Right lobe of liver (tissue), 6 donors: ENCODE results near the gene DNAJC15. TPM values are rescaled to one million over a fixed set of nuclear protein-coding genes. Genes with fewer than 3 reads are reported as not detected.

Experiments used
- ATAC-seq, 4 donors: fragments of 200-7000 bp; cut with Tn5 transposase; one replicate each; pipeline ENCODE4 v1.9.1; 2020; ENCODE audit warnings: mild to moderate bottlenecking in 4 of 4, moderate library complexity in 4 of 4
- DNase-seq, 3 donors: peaks; one replicate each; pipeline ENCODE4 v3.0.0-alpha.2; 2020
- H3K27ac ChIP-seq, 3 donors: fragments of 200-600 bp; one replicate each; pipeline ENCODE4 v1.8.0; 2022
- H3K27me3 ChIP-seq, 2 donors: fragments of 200-600 bp; one replicate each; pipeline ENCODE4 v1.8.0; 2022
- H3K36me3 ChIP-seq, 4 donors: fragments of 200-600 bp; sonication (generic) in 1 of 4; one replicate each; pipeline versions ENCODE4 v1.5.1 to v1.8.0; 2017 to 2022; ENCODE audit warnings: control low read depth in 1 of 4
- H3K4me1 ChIP-seq, 4 donors: fragments of 200-600 bp; sonication (generic) in 1 of 4; one replicate each; pipeline versions ENCODE4 v1.5.1 to v1.8.0; 2017 to 2022; ENCODE audit warnings: control low read depth in 1 of 4
- H3K4me3 ChIP-seq, 3 donors: fragments of 200-600 bp; one replicate each; pipeline ENCODE4 v1.8.0; 2022
- H3K9me3 ChIP-seq, 4 donors: fragments of 200-600 bp; sonication (generic) in 1 of 4; one replicate each; pipeline versions ENCODE4 v1.5.1 to v1.8.0; 2017 to 2022; ENCODE audit warnings: control low read depth in 1 of 4
- POLR2A ChIP-seq: fragments of 450-650 bp; IDR thresholded peaks from one replicate; pipeline ENCODE4 v1.6.1; 2017; ENCODE audit warnings: antibody characterized with exemption, mild to moderate bottlenecking
- WGBS: methylation state at CpG from one replicate; pipeline ENCODE4 v1.1.6; 2018; ENCODE audit warnings: low coverage, low lambda C conversion rate; ENCODE audit not compliant: insufficient coverage; ENCODE audit errors: missing lambda C conversion rate; 5-methylcytosine and 5-hydroxymethylcytosine counted together
- intact Hi-C, 2 donors: fragments of 100-400 bp; cut with DNase I; formaldehyde crosslinking; loops; one replicate each; pipeline versions ENCODE4 v1.11.2 to v1.14.1; 2022
- total RNA-seq, 6 experiments: library from RNA; depleted of rRNA in 2 of 6; stranded (reverse); fragments of >200 nt in 2 of 6; fragmentation: NEBNext Ultra II Directional in 3 of 6; extraction: Animal tissue kit (Norgen Biotek cat#: 25700) in 3 of 6; gene quantifications; one replicate each; pipeline versions ENCODE4 v1.1.0 to v1.2.4, GENCODE V29; 2016 to 2023
- TF ChIP-seq, protein P1 (sequence below), 4 donors: fragments of 200-600 bp in 3 of 4; fragments of 450-650 bp in 1 of 4; IDR thresholded peaks; one replicate each; pipeline versions ENCODE4 v1.5.1 to v1.8.0; 2016 to 2022; ENCODE audit warnings: antibody characterized with exemption in 4 of 4, mild to moderate bottlenecking in 2 of 4
- donor health status: DM: no; HTN: yes; CAD: no.
- donor health status: DM: no; HTN: no; CAD: no.
- donor health status: DM: no; HTN: no; CAD: no.
- donor health status: DM: no; HTN: yes; CAD: no.
- donor health status: DM: no; HTN: yes; CAD: no.

DNAJC15 gene
- total RNA-seq, 6 experiments from 2014 or later: 4.1 to 9.4 (median 6.9) TPM

- no peak for ATAC-seq
- WGBS: no CpG with 5 or more reads among the region's 1 CpG
- TF ChIP-seq POLR2A: no peak
- TF ChIP-seq, protein P1, sequence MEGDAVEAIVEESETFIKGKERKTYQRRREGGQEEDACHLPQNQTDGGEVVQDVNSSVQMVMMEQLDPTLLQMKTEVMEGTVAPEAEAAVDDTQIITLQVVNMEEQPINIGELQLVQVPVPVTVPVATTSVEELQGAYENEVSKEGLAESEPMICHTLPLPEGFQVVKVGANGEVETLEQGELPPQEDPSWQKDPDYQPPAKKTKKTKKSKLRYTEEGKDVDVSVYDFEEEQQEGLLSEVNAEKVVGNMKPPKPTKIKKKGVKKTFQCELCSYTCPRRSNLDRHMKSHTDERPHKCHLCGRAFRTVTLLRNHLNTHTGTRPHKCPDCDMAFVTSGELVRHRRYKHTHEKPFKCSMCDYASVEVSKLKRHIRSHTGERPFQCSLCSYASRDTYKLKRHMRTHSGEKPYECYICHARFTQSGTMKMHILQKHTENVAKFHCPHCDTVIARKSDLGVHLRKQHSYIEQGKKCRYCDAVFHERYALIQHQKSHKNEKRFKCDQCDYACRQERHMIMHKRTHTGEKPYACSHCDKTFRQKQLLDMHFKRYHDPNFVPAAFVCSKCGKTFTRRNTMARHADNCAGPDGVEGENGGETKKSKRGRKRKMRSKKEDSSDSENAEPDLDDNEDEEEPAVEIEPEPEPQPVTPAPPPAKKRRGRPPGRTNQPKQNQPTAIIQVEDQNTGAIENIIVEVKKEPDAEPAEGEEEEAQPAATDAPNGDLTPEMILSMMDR (IDR thresholded peaks at IDR 0.05): no peak
- no peaks in the 10 kb centered on the region for H3K9me3 ChIP-seq
- DNase-seq: no peak
- no peak overlapping the region for H3K27ac ChIP-seq
- H3K27me3 ChIP-seq: no peaks in the 10 kb centered on the region
- H3K36me3 ChIP-seq: no peaks in the 10 kb centered on the region
- intact Hi-C loops: no loop called here
- no peak overlapping the region for H3K4me3 ChIP-seq
- H3K4me1 ChIP-seq: peaks cover 0 to 12% (median 3%) of the 10 kb centered on the region in 4 donors
These were observed 41.5 kb upstream of the DNAJC15 start for GRCh38 chr13:42981853-42982252.

DNA sequence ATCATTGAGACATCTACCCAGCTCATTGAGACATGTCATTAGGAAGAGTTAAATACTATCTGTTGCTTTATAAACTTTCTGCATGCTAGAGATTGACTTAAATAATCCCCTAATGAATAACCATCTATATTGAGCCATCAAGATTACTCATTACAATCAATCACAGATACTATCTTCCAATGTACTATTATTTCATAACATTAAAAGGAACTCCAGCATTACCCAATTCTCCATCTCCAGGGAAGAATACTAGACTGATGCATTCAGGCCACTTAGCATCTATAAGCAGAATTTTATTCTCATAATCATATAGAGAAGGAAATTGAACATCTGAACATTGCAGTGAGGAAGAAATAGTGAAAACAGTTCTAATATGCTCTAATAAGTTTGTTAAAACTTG, 39.4 kb upstream of the DNAJC15 start:
- H3K27ac ChIP-seq: no peak overlapping the region
- peaks cover 0 to 12% (median 3%) of the 10 kb centered on the region in 4 donors for H3K4me1 ChIP-seq
- TF ChIP-seq, protein P1 (IDR thresholded peaks at IDR 0.05): no peak
- no peak for TF ChIP-seq POLR2A
- H3K36me3 ChIP-seq: no peaks in the 10 kb centered on the region
- no peak for ATAC-seq
- H3K27me3 ChIP-seq: no peaks in the 10 kb centered on the region
- H3K4me3 ChIP-seq: no peak overlapping the region
- no peak for DNase-seq
- H3K9me3 ChIP-seq: no peaks in the 10 kb centered on the region
- intact Hi-C loops: no loop called here

GRCh38 chr13:42984691-42985090, 38.7 kb upstream of the DNAJC15 start:
- H3K27ac ChIP-seq: peak overlapping the region in 1 of 3 donors; percentile 61
- H3K27me3 ChIP-seq: no peaks in the 10 kb centered on the region
- H3K9me3 ChIP-seq: no peaks in the 10 kb centered on the region
- intact Hi-C loops: no loop called here
- DNase-seq: no peak
- H3K36me3 ChIP-seq: no peaks in the 10 kb centered on the region
- WGBS: 25% methylated on average over 1 of the region's 1 CpG
- ATAC-seq: no peak
- TF ChIP-seq, protein P1 (IDR thresholded peaks at IDR 0.05): no peak
- no peak for TF ChIP-seq POLR2A
- H3K4me3 ChIP-seq: no peak overlapping the region
- peaks cover 0 to 12% (median 3%) of the 10 kb centered on the region in 4 donors for H3K4me1 ChIP-seq

DNA sequence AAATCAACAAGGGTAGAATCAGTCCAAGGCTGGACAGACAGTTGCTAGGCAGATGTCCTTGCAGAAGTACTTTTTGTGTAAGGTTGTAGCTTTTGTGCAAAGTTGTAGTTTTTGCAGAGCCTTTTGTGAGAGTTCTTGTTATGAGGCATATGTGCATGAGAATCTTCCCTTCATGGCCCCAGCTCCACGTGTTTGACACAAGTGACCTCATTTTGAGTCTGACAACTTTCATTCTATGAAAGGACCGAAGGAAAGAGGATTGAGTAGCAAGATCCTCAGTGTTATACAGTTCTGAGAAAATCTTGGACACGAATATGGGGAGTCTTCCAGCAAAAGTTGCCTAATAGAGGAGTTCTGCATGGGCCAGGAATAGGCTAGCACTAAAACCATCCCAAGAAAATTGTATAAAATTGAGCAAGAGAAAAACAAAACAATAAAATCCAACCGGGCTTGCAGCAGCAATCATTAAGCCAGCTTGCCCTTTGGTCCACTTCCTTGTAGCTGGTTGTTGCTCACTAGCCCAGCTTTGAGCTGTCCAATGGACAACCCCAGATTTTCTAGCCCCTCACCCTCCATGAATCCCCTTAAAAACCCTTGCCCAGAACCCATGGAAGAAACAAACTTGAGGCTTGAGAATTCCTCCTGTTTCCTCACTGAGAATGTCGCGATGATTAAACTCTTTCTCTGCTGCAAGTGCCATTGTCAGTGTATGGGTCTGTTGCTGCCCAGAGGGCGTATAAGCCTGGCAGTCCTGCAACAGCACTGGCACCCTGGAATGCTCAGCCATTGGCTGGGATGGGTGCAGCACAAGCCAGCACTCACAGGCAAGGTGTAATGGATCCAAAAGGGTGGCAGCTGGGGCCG, 37.8 kb upstream of the DNAJC15 start:
- Histone ChIP-seq H3K36me3 (no peaks in the 10 kb centered on the region), H3K27ac (peak overlapping the region; percentile 60 to 63 (median 61)), H3K4me1 (peaks cover 0 to 12% (median 3%) of the 10 kb centered on the region in 4 donors), H3K4me3 (peak overlapping the region in 2 of 3 donors; percentile 3 to 25), H3K9me3 (no peaks in the 10 kb centered on the region), H3K27me3 (no peaks in the 10 kb centered on the region)
- intact Hi-C loops: no loop called here
- WGBS: 34% methylated on average over 6 of the region's 8 CpGs
- DNase-seq (peak; percentile 59 to 85 (median 74)), ATAC-seq (peak; percentile 91 to 98 (median 96))
- TF ChIP-seq, protein P1 (IDR thresholded peaks at IDR 0.05): no peak
- TF ChIP-seq POLR2A: no peak
